Left ventricle myocardium superior (tissue), 1 donor: ENCODE measurements around the gene TRAPPC3. TPM values are rescaled to one million over a fixed set of nuclear protein-coding genes. Genes with fewer than 3 reads are reported as not detected.

ENCODE experiments used
- ATAC-seq: fragments of 200-7000 bp; cut with Tn5 transposase; one replicate; pipeline ENCODE4 v1.9.1; 2020; ENCODE audit warnings: mild to moderate bottlenecking, moderate library complexity
- DNase-seq: peaks from one replicate; pipeline ENCODE4 v3.0.0-alpha.2; 2020
- intact Hi-C: fragments of 100-400 bp; cut with micrococcal nuclease; formaldehyde crosslinking; loops from one replicate; pipeline ENCODE4 v1.11.0; 2022
- total RNA-seq: library from RNA; stranded (reverse); fragmentation: NEBNext Ultra II Directional; extraction: Animal tissue kit (Norgen Biotek cat#: 25700); gene quantifications from one replicate; pipeline ENCODE4 v1.2.1, GENCODE V29; 2021
- donor health status: DM: no; HTN: yes; CAD: no; lungs with severe emphysema.

Gene TRAPPC3
- total RNA-seq, 1 donor from 2014 or later = 57.8 TPM

GRCh38 chr1:36093226-36093625 is 56.1 kb downstream of the TRAPPC3 start:
- no peak for ATAC-seq
- intact Hi-C loops = loop anchor here (10.0 kb wide), 1 partner anchor 322 kb away; no protein-coding TSS in a partner anchor
- DNase-seq = peak; percentile 37

DNA sequence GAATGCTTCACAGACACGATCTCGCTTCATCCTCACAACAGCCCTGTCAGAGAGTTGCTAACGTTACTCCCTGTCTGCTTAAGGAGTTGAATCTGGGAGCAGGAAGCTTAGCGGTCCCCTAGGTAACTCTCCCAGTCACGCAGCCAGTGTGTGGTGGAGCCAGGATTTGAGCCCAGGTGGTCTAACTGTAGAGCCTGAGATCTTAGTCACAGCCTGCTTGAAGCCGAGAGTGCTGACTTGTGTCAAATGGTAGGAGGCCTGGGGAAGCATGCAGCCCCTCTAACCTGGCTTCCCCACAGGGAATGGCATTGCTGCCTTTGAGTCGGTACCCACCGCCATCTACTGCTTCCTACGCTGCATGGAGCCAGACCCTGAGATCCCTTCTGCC is 56.5 kb downstream of the TRAPPC3 start:
- DNase-seq = peak; percentile 5
- intact Hi-C loops = loop anchor here (10.0 kb wide), 1 partner anchor 322 kb away; no protein-coding TSS in a partner anchor
- no peak for ATAC-seq

DNA sequence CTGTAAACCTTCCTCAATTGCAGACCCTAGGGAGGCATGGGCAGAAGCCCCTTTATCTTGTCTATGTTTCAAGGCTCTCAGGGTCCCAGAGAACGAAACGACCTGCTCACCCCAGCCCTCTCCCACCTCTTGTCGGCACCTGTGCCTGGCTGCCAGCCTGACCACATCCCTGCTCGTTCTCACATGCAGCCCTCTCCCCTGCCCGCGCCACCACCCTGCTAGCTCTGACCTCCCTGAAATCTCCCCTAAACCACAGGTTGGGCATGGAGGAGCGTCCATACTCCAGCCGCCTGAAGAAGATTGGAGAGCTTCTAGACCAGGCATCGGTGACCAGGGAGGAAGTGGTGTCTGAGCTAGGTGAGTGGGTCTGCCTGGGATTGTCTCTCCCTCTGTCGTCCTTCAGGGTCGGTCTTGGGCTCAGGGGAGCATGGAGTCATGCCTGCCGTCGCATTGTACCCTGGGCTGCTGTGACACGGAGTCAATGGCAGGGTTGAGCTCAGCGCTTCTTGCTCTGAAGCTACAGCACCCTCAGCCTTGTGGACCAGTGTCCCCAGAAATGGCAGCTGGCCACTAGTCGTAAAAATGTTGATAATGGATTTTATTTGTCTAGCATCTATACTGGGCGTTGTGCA is 57.0 kb downstream of the TRAPPC3 start:
- ATAC-seq = no peak
- DNase-seq = peak; percentile 20
- intact Hi-C loops = loop anchor here (10.0 kb wide), 1 partner anchor 323 kb away; no protein-coding TSS in a partner anchor

DNA sequence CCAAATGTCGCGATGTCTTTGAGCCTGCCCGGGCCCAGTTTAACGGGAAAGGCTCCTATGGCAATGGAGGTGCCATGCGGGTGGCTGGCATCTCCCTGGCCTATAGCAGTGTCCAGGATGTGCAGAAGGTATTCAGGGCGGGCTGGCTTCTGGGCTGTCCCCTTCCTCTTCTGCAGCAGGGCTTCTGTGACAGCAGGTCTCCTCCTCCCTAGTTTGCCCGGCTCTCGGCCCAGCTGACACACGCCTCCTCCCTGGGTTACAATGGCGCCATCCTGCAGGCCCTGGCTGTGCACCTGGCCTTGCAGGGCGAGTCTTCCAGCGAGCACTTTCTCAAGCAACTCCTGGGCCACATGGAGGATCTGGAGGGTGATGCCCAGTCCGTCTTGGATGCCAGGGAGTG is 57.6 kb downstream of the TRAPPC3 start:
- intact Hi-C loops = loop anchor here (10.0 kb wide), 1 partner anchor 323 kb away; no protein-coding TSS in a partner anchor

DNA sequence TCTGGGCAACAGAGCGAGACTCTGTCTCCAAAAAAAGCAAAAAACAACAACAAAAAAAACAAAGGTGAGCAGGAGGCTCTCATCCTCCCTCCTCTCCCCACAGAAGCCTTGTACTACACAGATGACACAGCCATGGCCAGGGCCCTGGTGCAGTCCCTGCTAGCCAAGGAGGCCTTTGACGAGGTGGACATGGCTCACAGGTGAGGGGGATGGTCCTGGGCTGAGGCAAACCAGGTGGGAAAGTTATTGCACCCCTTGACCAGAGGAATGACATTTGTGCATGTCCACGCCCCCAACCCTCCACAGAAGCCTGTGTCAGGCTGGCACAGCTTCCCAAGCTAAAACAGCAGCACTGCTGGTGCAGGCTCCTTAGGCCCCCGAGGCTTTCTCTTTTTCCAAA is 58.1 kb downstream of the TRAPPC3 start:
- ATAC-seq (no peak), DNase-seq (peak; percentile 15)
- intact Hi-C loops = loop anchor here (10.0 kb wide), 1 partner anchor 324 kb away; no protein-coding TSS in a partner anchor

More for the DNA sequence above, 57.6 kb downstream of the TRAPPC3 start:
- no peak for ATAC-seq
- peak; percentile 18 for DNase-seq

DNA sequence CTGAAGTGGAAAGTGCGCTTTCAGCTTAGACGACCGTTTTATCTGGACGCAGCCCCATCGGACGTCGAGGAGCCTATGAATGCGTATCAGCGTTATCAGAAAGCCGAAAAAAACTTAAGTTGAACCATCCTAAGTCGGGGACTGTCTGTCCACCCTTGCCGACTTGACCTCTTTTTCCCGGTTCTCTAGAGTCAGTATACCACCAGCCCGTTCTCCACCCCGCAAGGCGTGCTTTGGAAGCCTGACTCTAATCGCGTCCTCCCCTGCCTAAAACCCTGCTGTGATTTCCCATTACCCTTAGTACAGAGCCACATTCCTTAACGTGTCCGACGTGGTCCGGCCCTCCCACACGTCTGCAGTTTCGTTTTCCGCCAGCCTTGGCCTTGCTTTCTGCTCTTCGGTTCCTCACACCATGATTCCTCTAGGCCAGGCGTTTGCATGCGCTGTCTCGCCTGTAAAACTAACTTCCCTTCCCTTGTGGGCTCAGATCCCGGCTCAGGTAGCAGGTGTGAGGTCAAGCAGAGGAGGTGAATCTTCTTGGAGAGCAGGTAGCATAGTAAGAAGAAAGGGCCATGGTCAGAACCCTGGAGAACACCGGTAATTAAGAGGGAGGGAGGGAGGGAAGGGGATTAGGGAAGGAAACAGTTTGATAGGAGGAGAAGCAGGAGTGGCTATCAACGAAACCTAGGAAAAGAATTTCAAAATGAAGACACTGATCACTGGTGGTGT is 59.7 kb downstream of the TRAPPC3 start:
- intact Hi-C loops = loop anchor here (10.0 kb wide), 1 partner anchor 325 kb away; no protein-coding TSS in a partner anchor
- DNase-seq (no peak), ATAC-seq (no peak)

- peak; percentile 94 for ATAC-seq
- intact Hi-C loops = no loop called here
- DNase-seq = peak; percentile 93
Measured at GRCh38 chr1:36088577-36089392, 60.5 kb downstream of the TRAPPC3 start, which contains the start of gene ADPRS. Gene ADPRS (plus strand): TSS chr1:36088892. CDS start chr1:36088905, 13 bp downstream.

GRCh38 chr1:36088265-36088576 is 61.1 kb downstream of the TRAPPC3 start:
- intact Hi-C loops = no loop called here
- ATAC-seq (no peak), DNase-seq (no peak)

DNA sequence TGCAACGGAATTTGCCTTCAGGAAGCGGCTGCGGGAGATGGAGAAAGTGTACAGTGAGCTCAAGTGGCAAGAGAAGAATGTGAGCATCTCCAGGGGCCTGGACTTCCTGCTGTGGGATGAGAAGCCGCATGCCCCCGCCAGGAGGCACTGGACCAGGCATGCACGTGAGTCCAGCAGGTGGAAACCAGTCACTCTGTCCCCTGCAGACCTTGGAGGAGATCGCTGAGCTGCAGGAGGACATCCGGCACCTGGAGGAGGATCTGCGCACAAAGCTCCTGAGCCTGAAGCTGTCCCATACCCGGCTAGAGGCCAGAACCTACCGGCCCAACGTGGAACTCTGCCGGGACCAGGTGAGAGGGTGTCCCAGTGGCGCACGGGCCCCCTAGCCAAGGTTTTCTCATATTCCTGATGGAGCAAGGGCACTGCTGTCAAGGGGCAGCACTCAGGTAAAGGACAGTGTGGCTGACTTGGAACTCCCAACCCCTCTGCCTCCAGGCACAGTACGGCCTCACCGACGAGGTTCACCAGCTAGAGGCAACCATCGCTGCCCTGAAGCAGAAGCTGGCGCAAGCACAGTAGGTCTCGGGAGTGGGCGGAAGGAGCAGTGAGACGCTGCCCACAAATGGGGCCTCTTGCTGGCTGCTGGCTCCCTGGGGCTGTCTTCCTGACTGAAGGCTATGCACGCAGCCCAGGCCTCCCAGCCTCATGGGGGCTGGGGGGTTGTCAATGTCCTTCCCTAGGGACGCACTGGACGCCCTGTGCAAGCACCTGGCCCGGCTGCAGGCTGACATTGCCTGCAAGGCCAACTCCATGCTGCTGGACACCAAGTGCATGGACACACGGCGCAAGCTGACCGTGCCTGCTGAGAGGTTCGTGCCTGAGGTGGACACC is 61.8 kb downstream of the TRAPPC3 start:
- intact Hi-C loops = no loop called here
- ATAC-seq (no peak), DNase-seq (no peak)

Other genes with a start within 250 kb of the TRAPPC3 start
- gene AGO3, start 218.4 kb downstream of the TRAPPC3 start, total RNA-seq = 14.2 TPM
- not detected for gene TEKT2, start 65.4 kb downstream of the TRAPPC3 start, total RNA-seq
- gene ADPRS, start 60.6 kb downstream of the TRAPPC3 start, total RNA-seq = 16.9 TPM
- 0.67 TPM for gene COL8A2, start 24.3 kb downstream of the TRAPPC3 start, total RNA-seq
- gene MAP7D1, start 6.7 kb upstream of the TRAPPC3 start, total RNA-seq = 385 TPM
- 67.9 TPM for gene THRAP3, start 75.0 kb upstream of the TRAPPC3 start, total RNA-seq
- 1.1 TPM for gene SH3D21, start 156.9 kb upstream of the TRAPPC3 start, total RNA-seq
- 10.8 TPM for gene EVA1B, start 174.2 kb upstream of the TRAPPC3 start, total RNA-seq
- gene STK40, start 236.4 kb upstream of the TRAPPC3 start, total RNA-seq = 78.4 TPM
- 58.7 TPM for gene LSM10, start 248.4 kb upstream of the TRAPPC3 start, total RNA-seq